Erythroblast (primary cell): ENCODE data around the gene SPACDR.

ENCODE experiments used
- GATA1 ChIP-seq: IDR thresholded peaks from 2 replicates; pipeline ENCODE4 v1.6.1; 2011; ENCODE audit warnings: low read depth, mild to moderate bottlenecking, control low read depth, low read length, moderate library complexity
- POLR2A ChIP-seq: IDR thresholded peaks from 2 replicates; pipeline ENCODE4 v1.6.1; 2011; ENCODE audit warnings: mild to moderate bottlenecking, low read length

- TF ChIP-seq POLR2A = no peak
- TF ChIP-seq GATA1 = no peak
These were observed 7.0 kb downstream of the SPACDR start for GRCh38 chr7:100457033-100457432.
